Measurements from ENCODE around the gene NEK1.
"Not testable (repeated sequence)": the region's sequence is repeated elsewhere in the genome, so short reads cannot be mapped to it uniquely, and the experiment has no call there.

The NEK1 gene

GRCh38 chr4:169436734-169437133 is 175.6 kb downstream of the NEK1 start:
- no peak for DNase-seq (ENCODE audit: low read depth in 2 of 3, low spot score in 1 of 3)

GRCh38 chr4:169428376-169428775 is 184.0 kb downstream of the NEK1 start:
- no peak for DNase-seq (ENCODE audit: low read depth in 2 of 3, low spot score in 1 of 3)

- DNase-seq (ENCODE audit: low read depth in 2 of 3, low spot score in 1 of 3), result not testable (repeated sequence)
These were observed 184.7 kb downstream of the NEK1 start for GRCh38 chr4:169427727-169428126.

GRCh38 chr4:169420291-169420690 is 192.1 kb downstream of the NEK1 start:
- DNase-seq (ENCODE audit: low read depth in 2 of 3, low spot score in 1 of 3), result no peak

GRCh38 chr4:169418846-169419245 is 193.5 kb downstream of the NEK1 start:
- DNase-seq (ENCODE audit: low read depth in 2 of 3, low spot score in 1 of 3), result no peak

- no peak for DNase-seq (ENCODE audit: low read depth in 2 of 3, low spot score in 1 of 3)
These were observed 194.6 kb downstream of the NEK1 start for GRCh38 chr4:169417629-169418282.

- DNase-seq (ENCODE audit: low read depth in 2 of 3, low spot score in 1 of 3), result no peak
These were observed 195.4 kb downstream of the NEK1 start for GRCh38 chr4:169416997-169417396.

- DNase-seq (ENCODE audit: low read depth in 2 of 3, low spot score in 1 of 3), result no peak
These were observed 195.9 kb downstream of the NEK1 start for GRCh38 chr4:169416461-169416860.

GRCh38 chr4:169414913-169415312 is 197.5 kb downstream of the NEK1 start:
- no peak for DNase-seq (ENCODE audit: low read depth in 2 of 3, low spot score in 1 of 3)

GRCh38 chr4:169412046-169412445 is 200.3 kb downstream of the NEK1 start:
- no peak for DNase-seq (ENCODE audit: low read depth in 2 of 3, low spot score in 1 of 3)

- peak; percentile 20 to 42 (median 32) for DNase-seq (ENCODE audit: low read depth in 2 of 3, low spot score in 1 of 3)
These were observed 201.3 kb downstream of the NEK1 start for GRCh38 chr4:169410839-169411770.

- no peak for DNase-seq (ENCODE audit: low read depth in 2 of 3, low spot score in 1 of 3)
These were observed 205.1 kb downstream of the NEK1 start for GRCh38 chr4:169407217-169407845.

GRCh38 chr4:169404960-169405359 is 207.4 kb downstream of the NEK1 start:
- no peak for DNase-seq (ENCODE audit: low read depth in 2 of 3, low spot score in 1 of 3)

- no peak for DNase-seq (ENCODE audit: low read depth in 2 of 3, low spot score in 1 of 3)
These were observed 211.6 kb downstream of the NEK1 start for GRCh38 chr4:169400832-169401231.

- no peak for DNase-seq (ENCODE audit: low read depth in 2 of 3, low spot score in 1 of 3)
These were observed 212.2 kb downstream of the NEK1 start for GRCh38 chr4:169399976-169400767.

- no peak for DNase-seq (ENCODE audit: low read depth in 2 of 3, low spot score in 1 of 3)
These were observed 214.1 kb downstream of the NEK1 start for GRCh38 chr4:169398316-169398715.

GRCh38 chr4:169397762-169398161 is 214.6 kb downstream of the NEK1 start:
- no peak for DNase-seq (ENCODE audit: low read depth in 2 of 3, low spot score in 1 of 3)

GRCh38 chr4:169385376-169385775 is 227.0 kb downstream of the NEK1 start:
- no peak for DNase-seq (ENCODE audit: low read depth in 2 of 3, low spot score in 1 of 3)

GRCh38 chr4:169384779-169385178 is 227.6 kb downstream of the NEK1 start:
- no peak for DNase-seq (ENCODE audit: low read depth in 2 of 3, low spot score in 1 of 3)

GRCh38 chr4:169383724-169384123 is 228.7 kb downstream of the NEK1 start:
- DNase-seq (ENCODE audit: low read depth in 2 of 3, low spot score in 1 of 3), result no peak

GRCh38 chr4:169379688-169380087 is 232.7 kb downstream of the NEK1 start:
- DNase-seq (ENCODE audit: low read depth in 2 of 3, low spot score in 1 of 3), result no peak

All from stimulated activated CD4-positive, alpha-beta T cell treated with anti-CD3 and anti-CD28 coated beads, Interleukin-12 subunit alpha, Interleukin-12 subunit beta, amount 100 ng/mL, for 48 hours (primary cell).